ENCODE data around the gene KLF16. TPM values are rescaled to one million over a fixed set of nuclear protein-coding genes. Genes with fewer than 3 reads are reported as not detected.

The KLF16 gene
- total and polyA plus RNA-seq, 9 of the 15 experiments (the other 6 are each of a cell fraction or from before 2014, with no cell fraction given), result 0.04 to 60.4 (median 6.8) TPM

DNA sequence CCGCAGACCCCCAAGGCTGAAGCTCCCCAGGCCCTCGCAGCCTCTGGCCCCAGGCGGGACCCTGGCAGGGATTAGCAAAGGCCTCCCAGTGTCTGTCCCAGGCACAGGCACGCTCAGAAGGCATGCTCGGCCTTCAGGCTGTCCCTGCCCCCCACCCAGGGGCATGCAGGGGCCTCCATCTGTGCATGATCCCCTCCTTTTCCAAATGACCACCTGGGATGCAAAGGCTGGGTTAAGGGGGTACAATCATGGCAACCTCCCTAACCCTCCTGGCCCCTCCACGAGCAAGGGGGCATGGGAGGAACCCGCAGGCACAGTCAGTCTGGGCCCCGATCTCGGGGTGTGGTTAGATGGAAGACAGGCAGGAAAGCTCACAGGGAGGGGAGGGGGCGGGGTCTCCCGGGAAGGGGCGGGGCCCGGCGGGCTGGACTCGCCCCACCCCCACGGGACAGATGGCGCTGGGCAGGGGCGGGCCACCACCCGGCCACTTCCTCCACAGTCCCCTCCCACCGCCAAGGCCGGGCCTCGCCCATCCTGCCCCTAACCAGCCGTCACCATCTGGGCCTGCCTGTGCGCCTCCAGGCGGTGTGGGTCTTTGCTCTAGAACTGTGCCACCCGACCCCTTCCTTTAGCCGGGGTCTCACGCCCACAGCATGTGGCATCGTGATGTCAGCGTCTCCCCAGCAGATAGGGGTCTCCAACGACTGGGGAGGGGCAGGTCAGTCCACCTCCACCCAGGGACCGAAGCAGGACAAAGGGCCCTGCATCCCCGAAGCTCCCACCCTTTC, 8.1 kb downstream of the KLF16 start (continued):
- TF ChIP-seq, protein P1, sequence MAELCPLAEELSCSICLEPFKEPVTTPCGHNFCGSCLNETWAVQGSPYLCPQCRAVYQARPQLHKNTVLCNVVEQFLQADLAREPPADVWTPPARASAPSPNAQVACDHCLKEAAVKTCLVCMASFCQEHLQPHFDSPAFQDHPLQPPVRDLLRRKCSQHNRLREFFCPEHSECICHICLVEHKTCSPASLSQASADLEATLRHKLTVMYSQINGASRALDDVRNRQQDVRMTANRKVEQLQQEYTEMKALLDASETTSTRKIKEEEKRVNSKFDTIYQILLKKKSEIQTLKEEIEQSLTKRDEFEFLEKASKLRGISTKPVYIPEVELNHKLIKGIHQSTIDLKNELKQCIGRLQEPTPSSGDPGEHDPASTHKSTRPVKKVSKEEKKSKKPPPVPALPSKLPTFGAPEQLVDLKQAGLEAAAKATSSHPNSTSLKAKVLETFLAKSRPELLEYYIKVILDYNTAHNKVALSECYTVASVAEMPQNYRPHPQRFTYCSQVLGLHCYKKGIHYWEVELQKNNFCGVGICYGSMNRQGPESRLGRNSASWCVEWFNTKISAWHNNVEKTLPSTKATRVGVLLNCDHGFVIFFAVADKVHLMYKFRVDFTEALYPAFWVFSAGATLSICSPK (IDR thresholded peaks at IDR 0.05; ENCODE audit: borderline replicate concordance), result no peak
- TF ChIP-seq KHSRP (IDR thresholded peaks at IDR 0.05) (no peak), KDM2B (CRISPR knock-in tag; IDR thresholded peaks at IDR 0.05) (0 out of 2 replicates have a peak, but pooled peaks have one; percentile 35), ZNF146 (CRISPR knock-in tag; IDR thresholded peaks at IDR 0.05; ENCODE audit: unreplicated experiment) (peak; percentile 28), TBP (optimal IDR thresholded peaks at IDR 0.05; ENCODE audit: low read depth, low read length) (peak; percentile 31), TEAD2 (tag; IDR thresholded peaks at IDR 0.05) (0 out of 2 replicates have a peak, but pooled peaks have one; percentile 37), ZKSCAN3 (CRISPR knock-in tag; IDR thresholded peaks at IDR 0.05) (no peak), RBBP5 (IDR thresholded peaks at IDR 0.05; ENCODE audit: borderline replicate concordance, insufficient read depth, low read length, poor library complexity, severe bottlenecking) (peak; percentile 66), YY1 (IDR thresholded peaks at IDR 0.05; ENCODE audit: borderline replicate concordance in 1 of 3, control insufficient read depth in 1 of 3, extremely low read depth in 1 of 3, insufficient read depth in 3 of 3, insufficient read length in 1 of 3, insufficient replicate concordance in 2 of 3, low read depth in 1 of 3, low read length in 2 of 3) (peak in 2 of 3 experiments; percentile 46 to 61), GABPA (tag; conservative IDR thresholded peaks at IDR 0.05; ENCODE audit: low read depth) (peak; percentile 72), ARID1B (IDR thresholded peaks at IDR 0.05) (0 out of 2 replicates have a peak, but pooled peaks have one; percentile 30), HDGF (IDR thresholded peaks at IDR 0.05) (peak; percentile 17; the same call in 1 of the 2 replicates), TAF1 (IDR thresholded peaks at IDR 0.05; ENCODE audit: control insufficient read depth, extremely low read depth, insufficient read depth, low read length, severe bottlenecking) (peak; percentile 15), FOXM1 (IDR thresholded peaks at IDR 0.05; ENCODE audit: low read depth) (no peak), FOXM1 (CRISPR knock-in tag; IDR thresholded peaks at IDR 0.05; ENCODE audit: low read depth) (peak; percentile 62; the same call in 1 of the 2 replicates), PCBP2 (IDR thresholded peaks at IDR 0.05; ENCODE audit: low read depth, low read length, poor library complexity, severe bottlenecking) (no peak)
- TF ChIP-seq, protein P2, sequence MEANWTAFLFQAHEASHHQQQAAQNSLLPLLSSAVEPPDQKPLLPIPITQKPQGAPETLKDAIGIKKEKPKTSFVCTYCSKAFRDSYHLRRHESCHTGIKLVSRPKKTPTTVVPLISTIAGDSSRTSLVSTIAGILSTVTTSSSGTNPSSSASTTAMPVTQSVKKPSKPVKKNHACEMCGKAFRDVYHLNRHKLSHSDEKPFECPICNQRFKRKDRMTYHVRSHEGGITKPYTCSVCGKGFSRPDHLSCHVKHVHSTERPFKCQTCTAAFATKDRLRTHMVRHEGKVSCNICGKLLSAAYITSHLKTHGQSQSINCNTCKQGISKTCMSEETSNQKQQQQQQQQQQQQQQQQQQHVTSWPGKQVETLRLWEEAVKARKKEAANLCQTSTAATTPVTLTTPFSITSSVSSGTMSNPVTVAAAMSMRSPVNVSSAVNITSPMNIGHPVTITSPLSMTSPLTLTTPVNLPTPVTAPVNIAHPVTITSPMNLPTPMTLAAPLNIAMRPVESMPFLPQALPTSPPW (CRISPR knock-in tag; IDR thresholded peaks at IDR 0.05), result peak; percentile 79
- TF ChIP-seq, protein P3, sequence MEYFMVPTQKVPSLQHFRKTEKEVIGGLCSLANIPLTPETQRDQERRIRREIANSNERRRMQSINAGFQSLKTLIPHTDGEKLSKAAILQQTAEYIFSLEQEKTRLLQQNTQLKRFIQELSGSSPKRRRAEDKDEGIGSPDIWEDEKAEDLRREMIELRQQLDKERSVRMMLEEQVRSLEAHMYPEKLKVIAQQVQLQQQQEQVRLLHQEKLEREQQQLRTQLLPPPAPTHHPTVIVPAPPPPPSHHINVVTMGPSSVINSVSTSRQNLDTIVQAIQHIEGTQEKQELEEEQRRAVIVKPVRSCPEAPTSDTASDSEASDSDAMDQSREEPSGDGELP (CRISPR knock-in tag; IDR thresholded peaks at IDR 0.05; ENCODE audit: borderline replicate concordance), result peak; percentile 91
- TF ChIP-seq, protein P4, sequence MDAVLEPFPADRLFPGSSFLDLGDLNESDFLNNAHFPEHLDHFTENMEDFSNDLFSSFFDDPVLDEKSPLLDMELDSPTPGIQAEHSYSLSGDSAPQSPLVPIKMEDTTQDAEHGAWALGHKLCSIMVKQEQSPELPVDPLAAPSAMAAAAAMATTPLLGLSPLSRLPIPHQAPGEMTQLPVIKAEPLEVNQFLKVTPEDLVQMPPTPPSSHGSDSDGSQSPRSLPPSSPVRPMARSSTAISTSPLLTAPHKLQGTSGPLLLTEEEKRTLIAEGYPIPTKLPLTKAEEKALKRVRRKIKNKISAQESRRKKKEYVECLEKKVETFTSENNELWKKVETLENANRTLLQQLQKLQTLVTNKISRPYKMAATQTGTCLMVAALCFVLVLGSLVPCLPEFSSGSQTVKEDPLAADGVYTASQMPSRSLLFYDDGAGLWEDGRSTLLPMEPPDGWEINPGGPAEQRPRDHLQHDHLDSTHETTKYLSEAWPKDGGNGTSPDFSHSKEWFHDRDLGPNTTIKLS (IDR thresholded peaks at IDR 0.05; ENCODE audit: borderline replicate concordance, low read depth), result 0 out of 2 replicates have a peak, but pooled peaks have one; percentile 7
